T-helper 9 cell (primary cell): ENCODE measurements around the gene MVD.
"Not testable (repeated sequence)": the region's sequence is repeated elsewhere in the genome, so short reads cannot be mapped to it uniquely, and the experiment has no call there.

Source experiments
- DNase-seq: peaks from one replicate; pipeline ENCODE4 v3.0.0-alpha.2; 2020

Gene MVD

GRCh38 chr16:88681084-88681680 lies 18.3 kb upstream of the MVD start:
- DNase-seq: no peak

GRCh38 chr16:88680554-88681083 lies 17.7 kb upstream of the MVD start:
- no peak for DNase-seq

GRCh38 chr16:88678224-88678979 lies 15.5 kb upstream of the MVD start:
- no peak for DNase-seq

GRCh38 chr16:88677721-88678120 lies 14.8 kb upstream of the MVD start:
- DNase-seq: no peak

GRCh38 chr16:88676502-88677242 lies 13.8 kb upstream of the MVD start:
- no peak for DNase-seq

GRCh38 chr16:88673716-88674379 lies 11.0 kb upstream of the MVD start:
- DNase-seq: no peak

- DNase-seq: no peak
Observed at GRCh38 chr16:88672776-88673175, 9.9 kb upstream of the MVD start.

GRCh38 chr16:88671806-88672205 lies 8.9 kb upstream of the MVD start:
- DNase-seq: no peak

GRCh38 chr16:88669980-88670379 lies 7.1 kb upstream of the MVD start:
- no peak for DNase-seq

- not testable (repeated sequence) for DNase-seq
Observed at GRCh38 chr16:88669493-88669892, 6.6 kb upstream of the MVD start.

GRCh38 chr16:88667461-88667860 lies 4.6 kb upstream of the MVD start:
- DNase-seq: no peak

GRCh38 chr16:88665570-88665969 lies 2.7 kb upstream of the MVD start:
- DNase-seq: no peak

- DNase-seq: no peak
Observed at GRCh38 chr16:88665148-88665547, 2.3 kb upstream of the MVD start.

- DNase-seq: no peak
Observed at GRCh38 chr16:88662222-88662842, 559 bp downstream of the MVD start.

GRCh38 chr16:88661468-88661867 lies 1.4 kb downstream of the MVD start:
- DNase-seq: no peak

GRCh38 chr16:88659160-88659559 lies 3.7 kb downstream of the MVD start:
- DNase-seq: no peak

- no peak for DNase-seq
Observed at GRCh38 chr16:88658714-88659113, 4.2 kb downstream of the MVD start.

GRCh38 chr16:88657371-88657770 lies 5.5 kb downstream of the MVD start:
- DNase-seq: no peak

GRCh38 chr16:88656291-88656980 lies 6.5 kb downstream of the MVD start:
- no peak for DNase-seq

- DNase-seq: no peak
Observed at GRCh38 chr16:88655733-88656281, 7.1 kb downstream of the MVD start.

GRCh38 chr16:88655053-88655732 lies 7.7 kb downstream of the MVD start:
- DNase-seq: no peak
